Measurements from ENCODE around the gene SLCO4A1. TPM values are rescaled to one million over a fixed set of nuclear protein-coding genes. Genes with fewer than 3 reads are reported as not detected.

The SLCO4A1 gene
- total and polyA plus RNA-seq, 11 donors, result 1.00 to 54.0 (median 11.5) TPM

- intact Hi-C loops (cut with DNase I), result no loop called here
- no peak for TF ChIP-seq CTCF (IDR thresholded peaks at IDR 0.05)
- no peak for TF ChIP-seq POLR2A (IDR thresholded peaks at IDR 0.05)
- H3K4me1 ChIP-seq, result no peaks in the 10 kb centered on the region
- DNase-seq (no peak), ATAC-seq (no peak)
- H3K36me3 ChIP-seq, result no peaks in the 10 kb centered on the region
- peaks cover 0 to 26% (median 14%) of the 10 kb centered on the region in 12 donors for H3K9me3 ChIP-seq
- H3K27me3 ChIP-seq, result peaks cover 0 to 32% (median 5%) of the 10 kb centered on the region in 9 donors
- WGBS, 4 donors, result 78 to 87% (median 80%) methylated on average over 12 of the region's 12 CpGs
- no peak overlapping the region for H3K27ac ChIP-seq
- no peak overlapping the region for H3K4me3 ChIP-seq
Observed at GRCh38 chr20:62719250-62719935, 77.1 kb downstream of the SLCO4A1 start.

Other genes starting within 250 kb of the SLCO4A1 start
- gene CABLES2, start 235.2 kb upstream of the SLCO4A1 start, total RNA-seq, result 10 to 100 TPM in 2 of 9 donors, 1 to 10 TPM in 7; 6.1 to 12.0 (median 8.8) TPM
- 10 to 100 TPM in 1 of 2 donors, 1 to 10 TPM in 1; 2.9 to 10.7 TPM for gene CABLES2, start 235.2 kb upstream of the SLCO4A1 start, polyA plus RNA-seq
- not detected for gene RBBP8NL, start 215.0 kb upstream of the SLCO4A1 start, total RNA-seq
- not detected for gene RBBP8NL, start 215.0 kb upstream of the SLCO4A1 start, polyA plus RNA-seq
- gene GATA5, start 166.5 kb upstream of the SLCO4A1 start, total RNA-seq, result 1 to 10 TPM in 4 of 9 donors, under 1 TPM in 5; 0.21 to 7.4 (median 0.83) TPM
- gene GATA5, start 166.5 kb upstream of the SLCO4A1 start, polyA plus RNA-seq, result 1 to 10 TPM in 1 of 2 donors, under 1 TPM in 1; 0.98 to 1.6 TPM
- under 1 TPM in 3 of 9 donors, not detected in 6; 0.07 to 0.32 (median 0.07) TPM for gene NTSR1, start 66.3 kb downstream of the SLCO4A1 start, total RNA-seq
- gene NTSR1, start 66.3 kb downstream of the SLCO4A1 start, polyA plus RNA-seq, result under 1 TPM in 1 of 2 donors, not detected in 1; 0.01 TPM
- 10 to 100 TPM in 1 of 9 donors, 1 to 10 TPM in 8; 7.2 to 10.5 (median 8.7) TPM for gene MRGBP, start 154.0 kb downstream of the SLCO4A1 start, total RNA-seq
- gene MRGBP, start 154.0 kb downstream of the SLCO4A1 start, polyA plus RNA-seq, result 10 to 100 TPM in 1 of 2 donors, 1 to 10 TPM in 1; 7.1 to 10.2 TPM
- 10 to 100 TPM; 14.9 to 46.9 (median 19.2) TPM for gene OGFR, start 162.3 kb downstream of the SLCO4A1 start, total RNA-seq
- 10 to 100 TPM; 23.6 to 25.3 TPM for gene OGFR, start 162.3 kb downstream of the SLCO4A1 start, polyA plus RNA-seq
- 1 to 10 TPM in 8 of 9 donors, under 1 TPM in 1; 0.67 to 6.0 (median 1.9) TPM for gene COL9A3, start 174.5 kb downstream of the SLCO4A1 start, total RNA-seq
- gene COL9A3, start 174.5 kb downstream of the SLCO4A1 start, polyA plus RNA-seq, result 1 to 10 TPM; 2.0 to 4.7 TPM
- 1 to 10 TPM; 4.5 to 8.2 (median 6.1) TPM for gene TCFL5, start 219.3 kb downstream of the SLCO4A1 start, total RNA-seq
- 1 to 10 TPM; 2.5 to 3.7 TPM for gene TCFL5, start 219.3 kb downstream of the SLCO4A1 start, polyA plus RNA-seq